Measurements from ENCODE around the gene INTS11. TPM values are rescaled to one million over a fixed set of nuclear protein-coding genes. Genes with fewer than 3 reads are reported as not detected.

The INTS11 gene
- total and polyA plus RNA-seq, 2 of the 13 experiments (the other 11 are each of a cell fraction or from before 2014, with no cell fraction given), result 52.8 to 94.8 TPM

GRCh38 chr1:1334835-1335234, 10.4 kb upstream of the INTS11 start (continued):
- TF ChIP-seq KMT2A (CRISPR knock-in tag; IDR thresholded peaks at IDR 0.05), result no peak
- no peak for TF ChIP-seq NONO (IDR thresholded peaks at IDR 0.05)
- TF ChIP-seq NONO (CRISPR knock-in tag; conservative IDR thresholded peaks at IDR 0.05), result no peak
- TF ChIP-seq YEATS2 (CRISPR knock-in tag; IDR thresholded peaks at IDR 0.05; ENCODE audit: borderline replicate concordance), result no peak
- TF ChIP-seq ZMAT3 (CRISPR knock-in tag; conservative IDR thresholded peaks at IDR 0.05), result no peak
- TF ChIP-seq MATR3 (CRISPR knock-in tag; IDR thresholded peaks at IDR 0.05), result no peak
- TF ChIP-seq ZNF512B (CRISPR knock-in tag; IDR thresholded peaks at IDR 0.05; ENCODE audit: borderline replicate concordance), result no peak
- TF ChIP-seq ZNF34 (CRISPR knock-in tag; IDR thresholded peaks at IDR 0.05; ENCODE audit: borderline replicate concordance), result no peak
- TF ChIP-seq ZSCAN31 (CRISPR knock-in tag; IDR thresholded peaks at IDR 0.05; ENCODE audit: low read depth), result peak; percentile 73
- no peak for TF ChIP-seq ZNF597 (CRISPR knock-in tag; IDR thresholded peaks at IDR 0.05)
- TF ChIP-seq TFDP2 (CRISPR knock-in tag; IDR thresholded peaks at IDR 0.05), result no peak
- TF ChIP-seq HMGA1 (CRISPR knock-in tag; conservative IDR thresholded peaks at IDR 0.05), result no peak
- no peak for TF ChIP-seq ZNF577 (CRISPR knock-in tag; IDR thresholded peaks at IDR 0.05; ENCODE audit: borderline replicate concordance, low read depth)
- TF ChIP-seq ZFP91 (CRISPR knock-in tag; IDR thresholded peaks at IDR 0.05; ENCODE audit: borderline replicate concordance), result no peak
- TF ChIP-seq RBM22 (optimal IDR thresholded peaks at IDR 0.05; ENCODE audit: low read length), result peak; percentile 17
- TF ChIP-seq RCOR2 (CRISPR knock-in tag; IDR thresholded peaks at IDR 0.05), result no peak
- TF ChIP-seq SATB2 (CRISPR knock-in tag; IDR thresholded peaks at IDR 0.05), result no peak
- no peak for TF ChIP-seq ZSCAN12 (CRISPR knock-in tag; IDR thresholded peaks at IDR 0.05)
- TF ChIP-seq ZFP36L2 (CRISPR knock-in tag; IDR thresholded peaks at IDR 0.05), result 0 out of 2 replicates have a peak, but pooled peaks have one; percentile 43
- TF ChIP-seq ZNF550 (CRISPR knock-in tag; IDR thresholded peaks at IDR 0.05; ENCODE audit: borderline replicate concordance), result no peak
- peak; percentile 63; the same call in 1 of the 2 replicates for TF ChIP-seq AHR (CRISPR knock-in tag; IDR thresholded peaks at IDR 0.05)
- no peak for TF ChIP-seq ZNF839 (CRISPR knock-in tag; IDR thresholded peaks at IDR 0.05; ENCODE audit: borderline replicate concordance)
- no peak for TF ChIP-seq NR2F2 (IDR thresholded peaks at IDR 0.05; ENCODE audit: borderline replicate concordance, low read depth)
- TF ChIP-seq ZFAT (CRISPR knock-in tag; conservative IDR thresholded peaks at IDR 0.05), result no peak
